PC-3 (cell line): ENCODE results near the gene JSRP1. TPM values are rescaled to one million over a fixed set of nuclear protein-coding genes. Genes with fewer than 3 reads are reported as not detected.
A peak's percentile ranks its signal among the peaks of the same experiment; 100 is the strongest.

ENCODE experiments used
- ATAC-seq: fragments of 200-7000 bp; cut with Tn5 transposase; 2 replicates; pipeline ENCODE4 v1.9.1; 2020; ENCODE audit warnings: mild to moderate bottlenecking, moderate library complexity
- BruUV-seq: library from RNA; stranded (reverse); fragments of 400-500 nt; replicated peaks from 2 replicates; lab custom pipeline; 2021; lab: Mats Ljungman, UMichigan
- CTCF ChIA-PET: fragments of 300-600 bp; sonication (Branson Sonifier 250); formaldehyde crosslinking; loops from one replicate; lab custom pipeline; 2022; ENCODE audit warnings: antibody characterized with exemption; lab: Charles Lee
- POLR2A ChIA-PET: fragments of 300-600 bp; sonication (Branson Sonifier 250); formaldehyde crosslinking; loops from one replicate; lab custom pipeline; 2022; ENCODE audit warnings: antibody characterized with exemption; ENCODE audit not compliant: unreplicated experiment; lab: Charles Lee
- DNase-seq: peaks from one replicate; pipeline ENCODE4 v3.0.0-alpha.2; 2015
- H2AFZ ChIP-seq: fragments of 300-600 bp; sonication (generic); 2 replicates; pipeline ENCODE4 v1.6.0; 2016; ENCODE audit warnings: antibody characterized with exemption, low read length
- H3F3A ChIP-seq: fragments of 300-600 bp; sonication (generic); one replicate; pipeline ENCODE4 v1.6.0; 2017; ENCODE audit warnings: antibody characterized with exemption, low read length, control low read depth, mild to moderate bottlenecking; ENCODE audit not compliant: unreplicated experiment
- H3K27ac ChIP-seq: fragments of 300-600 bp; sonication (generic); 2 replicates; pipeline ENCODE4 v1.5.1; 2016; ENCODE audit warnings: mild to moderate bottlenecking, low read length
- H3K27me3 ChIP-seq: fragments of 300-600 bp; sonication (generic); 2 replicates; pipeline ENCODE4 v1.6.1; 2016; ENCODE audit warnings: low read length, mixed read lengths
- H3K36me3 ChIP-seq: fragments of 300-600 bp; sonication (generic); 2 replicates; pipeline ENCODE4 v1.6.1; 2016; ENCODE audit warnings: low read depth, mixed run types, low read length, mixed read lengths
- H3K4me1 ChIP-seq: fragments of 300-600 bp; sonication (generic); 2 replicates; pipeline ENCODE4 v1.5.1; 2016; ENCODE audit warnings: low read length; ENCODE audit not compliant: insufficient read depth
- H3K4me2 ChIP-seq: fragments of 300-600 bp; sonication (generic); 2 replicates; pipeline ENCODE4 v1.6.0; 2016; ENCODE audit warnings: low read length
- H3K4me3 ChIP-seq: fragments of 300-600 bp; sonication (generic); 2 replicates; pipeline ENCODE4 v1.5.1; 2016; ENCODE audit warnings: mild to moderate bottlenecking, low read length, mixed read lengths
- H3K79me2 ChIP-seq: fragments of 300-600 bp; sonication (generic); 2 replicates; pipeline ENCODE4 v1.6.1; 2017; ENCODE audit warnings: low read length, mixed read lengths
- H3K9ac ChIP-seq: fragments of 300-600 bp; sonication (generic); 2 replicates; pipeline ENCODE4 v1.6.0; 2016; ENCODE audit warnings: mild to moderate bottlenecking, low read length
- H3K9me2 ChIP-seq: fragments of 300-600 bp; sonication (generic); replicated peaks from 2 replicates; pipeline ENCODE4 v1.6.1; 2016; ENCODE audit warnings: mixed run types, low read length, mixed read lengths
- H3K9me3 ChIP-seq: fragments of 300-600 bp; sonication (generic); 2 replicates; pipeline ENCODE4 v1.6.1; 2016; ENCODE audit warnings: low read length, mixed read lengths
- H4K20me1 ChIP-seq: fragments of 300-600 bp; sonication (generic); 2 replicates; pipeline ENCODE4 v1.6.1; 2016; ENCODE audit warnings: low read length, mixed read lengths
- CTCF ChIP-seq: fragments of 300-600 bp; sonication (generic); conservative IDR thresholded peaks from 2 replicates; pipeline ENCODE4 v1.5.1; 2017; ENCODE audit warnings: antibody characterized with exemption, low read depth, mild to moderate bottlenecking, low read length
- EZH2 ChIP-seq: fragments of 300-600 bp; sonication (generic); IDR thresholded peaks from one replicate; pipeline ENCODE4 v1.6.1; 2017; ENCODE audit warnings: antibody characterized with exemption, mild to moderate bottlenecking, low read length; ENCODE audit not compliant: unreplicated experiment
- EZH2phosphoT487 ChIP-seq: fragments of 300-600 bp; sonication (generic); IDR thresholded peaks from 2 replicates; pipeline ENCODE4 v1.6.1; 2018; ENCODE audit warnings: mild to moderate bottlenecking, antibody characterized with exemption, low read length, borderline replicate concordance
- intact Hi-C: fragments of 100-400 bp; cut with micrococcal nuclease; formaldehyde crosslinking; loops from 2 replicates; pipeline ENCODE4 v1.9.0; 2023
- total RNA-seq: library from RNA; depleted of rRNA; stranded (reverse); fragments of >200 nt; gene quantifications from 2 replicates; pipeline ENCODE4 v1.2.3, GENCODE V29; 2014

The JSRP1 gene
- total RNA-seq, 1 experiment from 2014 or later: not detected

- H2AFZ ChIP-seq: no peak overlapping the region
- ChIA-PET CTCF (no interaction called here), POLR2A (no interaction called here)
- TF ChIP-seq EZH2: no peak
- TF ChIP-seq CTCF: no peak
- no peak for TF ChIP-seq EZH2phosphoT487
- no peak overlapping the region for H3K9ac ChIP-seq
- intact Hi-C loops: no loop called here
- no peaks in the 10 kb centered on the region for H3K27me3 ChIP-seq
- peaks cover 69% of the 10 kb centered on the region for H3K79me2 ChIP-seq
- H3K9me3 ChIP-seq: no peaks in the 10 kb centered on the region
- H3K36me3 ChIP-seq: peaks cover 10% of the 10 kb centered on the region
- H3K4me3 ChIP-seq: no peak overlapping the region
- H3F3A ChIP-seq: no peaks in the 10 kb centered on the region
- no TSS peak for BruUV-seq
- DNase-seq (no peak), ATAC-seq (no peak)
- peaks cover 31% of the 10 kb centered on the region for H3K4me1 ChIP-seq
- no peak overlapping the region for H3K4me2 ChIP-seq
- no peak overlapping the region for H3K27ac ChIP-seq
- H3K9me2 ChIP-seq: no peaks in the 10 kb centered on the region
- H4K20me1 ChIP-seq: peaks cover 62% of the 10 kb centered on the region
These were observed 14.1 kb downstream of the JSRP1 start for GRCh38 chr19:2242092-2242537.

GRCh38 chr19:2240881-2241760 lies 15.1 kb downstream of the JSRP1 start:
- Histone ChIP-seq H2AFZ (no peak overlapping the region), H3K4me2 (peak overlapping the region; percentile 92; the same call in 1 of the 2 replicates), H3F3A (no peaks in the 10 kb centered on the region), H3K9me2 (no peaks in the 10 kb centered on the region), H3K9me3 (no peaks in the 10 kb centered on the region), H3K27me3 (no peaks in the 10 kb centered on the region), H3K27ac (no peak overlapping the region), H3K9ac (no peak overlapping the region), H3K36me3 (peaks cover 10% of the 10 kb centered on the region), H3K4me1 (peaks cover 31% of the 10 kb centered on the region), H3K79me2 (peaks cover 74% of the 10 kb centered on the region), H3K4me3 (peak overlapping the region; percentile 98; the same call in 1 of the 2 replicates), H4K20me1 (peaks cover 62% of the 10 kb centered on the region)
- DNase-seq (no peak), ATAC-seq (no peak)
- intact Hi-C loops: no loop called here
- TF ChIP-seq EZH2phosphoT487: no peak
- no peak for TF ChIP-seq EZH2
- TF ChIP-seq CTCF: no peak
- ChIA-PET POLR2A (no interaction called here), CTCF (no interaction called here)
- BruUV-seq: no TSS peak
